Stimulated activated CD8-positive, alpha-beta memory T cell treated with anti-CD3 and anti-CD28 coated beads, Interleukin-7, amount 100 ng/mL, for 48 hours (primary cell): ENCODE measurements around the gene BHLHE40.

Experiments
- DNase-seq, 2 donors: peaks; one replicate each; pipeline ENCODE4 v3.0.0-alpha.2; 2020; ENCODE audit warnings: low read depth in 1 of 2; ENCODE audit errors: extremely low read depth in 1 of 2

The BHLHE40 gene

GRCh38 chr3:4979428-4980228 is at the start of gene BHLHE40:
BHLHE40 (plus strand) TSS chr3:4979437; CDS start chr3:4979719, 282 bp downstream.
- no peak for DNase-seq

- DNase-seq, result no peak
These were observed 48.7 kb upstream of the BHLHE40 start for GRCh38 chr3:4930501-4930900.

- DNase-seq, result no peak
These were observed 45.2 kb upstream of the BHLHE40 start for GRCh38 chr3:4934050-4934449.

- peak in 1 of 2 donors; percentile 11 for DNase-seq
These were observed 43.9 kb upstream of the BHLHE40 start for GRCh38 chr3:4935347-4935746.

- no peak for DNase-seq
These were observed 42.1 kb upstream of the BHLHE40 start for GRCh38 chr3:4936982-4937614.

GRCh38 chr3:4938281-4938982 is 40.8 kb upstream of the BHLHE40 start:
- DNase-seq, result no peak

GRCh38 chr3:4939276-4939675 is 40.0 kb upstream of the BHLHE40 start:
- DNase-seq, result no peak

GRCh38 chr3:4940985-4941384 is 38.3 kb upstream of the BHLHE40 start:
- no peak for DNase-seq

GRCh38 chr3:4943549-4943948 is 35.7 kb upstream of the BHLHE40 start:
- no peak for DNase-seq

- DNase-seq, result no peak
These were observed 33.9 kb upstream of the BHLHE40 start for GRCh38 chr3:4945324-4945723.

- DNase-seq, result no peak
These were observed 32.2 kb upstream of the BHLHE40 start for GRCh38 chr3:4947028-4947427.

GRCh38 chr3:4948395-4948794 is 30.8 kb upstream of the BHLHE40 start:
- no peak for DNase-seq

- no peak for DNase-seq
These were observed 30.2 kb upstream of the BHLHE40 start for GRCh38 chr3:4949004-4949403.

- no peak for DNase-seq
These were observed 29.6 kb upstream of the BHLHE40 start for GRCh38 chr3:4949659-4950058.

GRCh38 chr3:4950351-4950784 is 28.9 kb upstream of the BHLHE40 start:
- no peak for DNase-seq

GRCh38 chr3:4950948-4951347 is 28.3 kb upstream of the BHLHE40 start:
- DNase-seq, result no peak

GRCh38 chr3:4953119-4953518 is 26.1 kb upstream of the BHLHE40 start:
- DNase-seq, result no peak

- no peak for DNase-seq
These were observed 24.8 kb upstream of the BHLHE40 start for GRCh38 chr3:4954256-4955000.

GRCh38 chr3:4956099-4956498 is 23.1 kb upstream of the BHLHE40 start:
- no peak for DNase-seq

GRCh38 chr3:4956738-4957137 is 22.5 kb upstream of the BHLHE40 start:
- no peak for DNase-seq

- no peak for DNase-seq
These were observed 21.3 kb upstream of the BHLHE40 start for GRCh38 chr3:4957978-4958377.
